ENCODE data around the gene C1QL4. TPM values are rescaled to one million over a fixed set of nuclear protein-coding genes. Genes with fewer than 3 reads are reported as not detected.

Gene C1QL4
- total RNA-seq, 4 donors from 2014 or later = not detected

DNA sequence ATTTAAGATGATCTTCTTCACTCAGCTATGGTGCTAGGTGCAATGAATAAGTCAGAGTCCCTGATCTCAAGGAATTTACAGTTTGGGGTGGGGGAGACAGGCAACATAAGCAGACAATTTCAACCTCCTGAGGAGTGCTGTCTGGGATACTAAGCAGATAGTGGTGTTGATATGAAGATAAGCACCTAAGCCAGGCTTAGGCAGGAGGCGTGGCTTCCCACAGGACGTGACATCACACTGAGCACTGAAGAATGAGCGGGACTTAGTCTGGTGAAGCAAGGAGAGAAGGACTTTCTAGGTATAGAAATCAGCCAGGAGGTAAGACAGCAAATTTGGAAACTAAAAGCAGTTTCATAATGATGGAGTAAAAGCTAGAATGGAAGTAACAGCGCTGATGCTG is 35.2 kb downstream of the C1QL4 start:
- TF ChIP-seq POLR2A (IDR thresholded peaks at IDR 0.05) = no peak
- no peak for TF ChIP-seq CTCF (IDR thresholded peaks at IDR 0.05)
- no peaks in the 10 kb centered on the region for H3K9me3 ChIP-seq
- no peak overlapping the region for H3K4me3 ChIP-seq
- DNase-seq = no peak
- 59 to 66% methylated on average over 4 of the region's 4 CpGs for WGBS, 2 donors
- intact Hi-C loops (cut with DNase I) = no loop called here
- H3K27me3 ChIP-seq = peaks cover 3 to 90% (median 20%) of the 10 kb centered on the region in 4 donors
- H3K36me3 ChIP-seq = no peaks in the 10 kb centered on the region
- no peak overlapping the region for H3K27ac ChIP-seq
- peaks cover 9 to 15% (median 11%) of the 10 kb centered on the region in 3 donors for H3K4me1 ChIP-seq

- Histone ChIP-seq H3K36me3 (no peaks in the 10 kb centered on the region), H3K4me1 (peaks cover 22 to 45% (median 26%) of the 10 kb centered on the region in 3 donors), H3K27me3 (peaks cover 20 to 98% (median 35%) of the 10 kb centered on the region in 4 donors), H3K27ac (no peak overlapping the region), H3K4me3 (no peak overlapping the region), H3K9me3 (no peaks in the 10 kb centered on the region)
- no peak for DNase-seq
- WGBS, 2 donors = 53 to 59% methylated on average over 3 to 6 of the region's 6 CpGs
- TF ChIP-seq CTCF (IDR thresholded peaks at IDR 0.05) = peak in 1 of 6 experiments; percentile 6
- no peak for TF ChIP-seq POLR2A (IDR thresholded peaks at IDR 0.05)
- intact Hi-C loops (cut with DNase I) = no loop called here
These were observed 38.8 kb downstream of the C1QL4 start for GRCh38 chr12:49298160-49298559.

GRCh38 chr12:49297695-49298060 is 39.3 kb downstream of the C1QL4 start:
- no peak for DNase-seq
- Histone ChIP-seq H3K4me3 (peak overlapping the region in 2 of 4 donors; percentile 30 to 58), H3K4me1 (peaks cover 27 to 50% (median 31%) of the 10 kb centered on the region in 3 donors), H3K36me3 (no peaks in the 10 kb centered on the region), H3K27me3 (peaks cover 20 to 94% (median 35%) of the 10 kb centered on the region in 4 donors), H3K27ac (no peak overlapping the region), H3K9me3 (no peaks in the 10 kb centered on the region)
- WGBS, 2 donors = 0 to 17% methylated on average over 4 of the region's 8 CpGs
- TF ChIP-seq CTCF (IDR thresholded peaks at IDR 0.05) (no peak), POLR2A (IDR thresholded peaks at IDR 0.05) (no peak)
- intact Hi-C loops (cut with DNase I) = no loop called here

- peak overlapping the region in 3 of 4 donors; percentile 9 to 58 (median 30) for H3K4me3 ChIP-seq
- peaks cover 20 to 88% (median 35%) of the 10 kb centered on the region in 4 donors for H3K27me3 ChIP-seq
- 0% methylated on average over 11 to 22 of the region's 77 CpGs for WGBS, 2 donors
- no peaks in the 10 kb centered on the region for H3K36me3 ChIP-seq
- intact Hi-C loops (cut with DNase I) = no loop called here
- H3K4me1 ChIP-seq = peaks cover 27 to 53% (median 32%) of the 10 kb centered on the region in 3 donors
- no peak for TF ChIP-seq CTCF (IDR thresholded peaks at IDR 0.05)
- TF ChIP-seq POLR2A (IDR thresholded peaks at IDR 0.05) = no peak
- DNase-seq = no peak
- H3K9me3 ChIP-seq = no peaks in the 10 kb centered on the region
- no peak overlapping the region for H3K27ac ChIP-seq
These were observed 39.9 kb downstream of the C1QL4 start for GRCh38 chr12:49296836-49297694.

All from esophagus squamous epithelium (tissue), 5 donors.